ENCODE measurements around the gene PRICKLE2.

Gene PRICKLE2

DNA sequence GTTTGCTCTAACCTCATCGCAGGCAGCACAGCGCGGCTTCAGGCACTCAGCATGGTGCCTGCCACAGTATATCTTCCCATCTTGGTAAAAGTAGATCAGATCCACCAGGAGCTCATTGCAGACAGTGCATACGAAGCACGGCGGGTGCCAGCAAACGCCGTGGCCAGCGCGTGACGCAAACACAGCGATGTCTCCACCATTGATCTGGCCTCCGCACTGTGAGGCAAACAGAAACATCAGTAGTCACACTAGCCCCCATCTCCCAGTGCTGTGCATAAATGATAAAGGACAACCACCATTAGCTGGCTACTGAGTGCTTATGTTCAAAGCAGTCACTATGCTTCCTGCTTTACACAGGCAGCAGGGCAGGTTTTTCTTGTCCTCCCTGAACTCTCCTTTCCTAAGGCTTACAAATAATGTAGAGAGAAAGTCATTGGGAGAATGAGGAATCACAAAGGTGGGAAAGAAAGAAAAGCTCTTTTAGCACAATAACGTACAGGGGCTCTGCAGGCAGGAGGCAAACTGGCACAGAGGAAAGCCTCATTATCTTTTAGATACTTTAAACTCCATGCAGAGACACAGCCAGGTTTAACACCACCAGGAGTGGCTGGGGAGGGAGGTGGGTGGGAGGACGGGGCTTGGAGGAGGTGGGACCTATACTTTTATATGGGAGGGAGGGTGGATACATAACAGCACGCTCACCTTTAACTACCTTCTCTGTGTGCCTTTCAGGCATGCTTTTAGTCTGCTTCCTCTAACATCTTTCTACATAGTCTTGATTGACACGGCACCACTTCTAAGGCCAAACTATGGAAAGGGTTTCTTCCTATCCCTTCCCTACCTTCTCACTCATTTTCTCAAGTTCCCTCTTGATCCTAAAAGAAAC is 67.9 kb downstream of the PRICKLE2 start:
- DNase-seq (ENCODE audit: low spot score), result no peak

DNA sequence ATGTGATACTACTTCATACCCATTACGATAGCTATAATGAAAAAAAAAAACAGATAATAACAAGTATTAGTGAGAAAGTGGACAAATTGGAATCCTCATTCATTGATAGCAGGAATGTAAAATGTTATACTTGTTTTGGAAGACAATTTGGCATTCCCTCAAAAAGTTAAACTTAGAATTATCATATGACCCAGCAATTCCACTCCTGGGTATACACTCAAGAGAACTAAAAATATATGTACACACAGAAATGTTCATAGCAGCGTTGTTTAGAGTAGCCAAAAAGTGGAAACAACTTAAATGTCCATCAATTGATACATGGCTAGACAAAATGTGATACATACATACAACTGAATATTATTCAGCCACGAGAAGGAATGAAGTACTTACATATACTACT is 69.9 kb downstream of the PRICKLE2 start:
- no peak for DNase-seq (ENCODE audit: low spot score)

DNA sequence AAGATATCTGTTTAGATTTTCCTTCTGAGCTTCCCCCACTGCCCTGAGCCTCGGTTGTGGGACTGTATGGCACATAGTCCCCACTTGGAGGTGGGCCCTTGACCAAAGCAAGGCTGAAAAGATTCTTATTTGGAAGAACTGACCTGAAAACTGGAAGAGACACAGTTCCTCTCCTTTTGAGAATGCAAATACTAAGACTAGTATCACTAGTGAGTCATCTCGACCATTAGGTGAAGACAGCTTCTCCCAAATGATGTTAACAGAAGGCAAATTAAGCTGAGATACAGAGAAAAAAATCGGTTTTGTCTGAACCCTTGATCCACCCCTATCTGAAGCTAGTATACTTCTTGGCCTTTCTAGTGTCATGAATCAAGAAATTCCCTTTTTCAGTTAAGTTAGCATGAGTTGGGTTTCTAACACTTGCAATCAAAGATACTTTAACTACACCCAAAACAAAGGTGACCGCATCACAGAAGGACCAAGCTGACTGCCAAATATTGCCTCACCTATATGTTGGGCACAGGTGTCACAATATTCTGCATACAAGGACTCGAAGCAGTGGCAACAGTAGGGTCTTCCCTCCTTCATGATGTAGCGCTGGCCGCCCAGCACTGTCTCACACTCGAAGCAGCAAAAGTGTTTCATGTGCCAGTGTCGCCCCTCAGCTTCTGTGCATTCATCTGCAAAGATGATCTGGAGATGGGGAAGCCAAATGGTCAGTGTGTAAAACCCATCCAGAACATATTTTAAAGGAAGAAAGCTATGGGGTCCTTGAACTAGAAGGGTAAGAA is 72.4 kb downstream of the PRICKLE2 start:
- no peak for DNase-seq (ENCODE audit: low spot score)

DNA sequence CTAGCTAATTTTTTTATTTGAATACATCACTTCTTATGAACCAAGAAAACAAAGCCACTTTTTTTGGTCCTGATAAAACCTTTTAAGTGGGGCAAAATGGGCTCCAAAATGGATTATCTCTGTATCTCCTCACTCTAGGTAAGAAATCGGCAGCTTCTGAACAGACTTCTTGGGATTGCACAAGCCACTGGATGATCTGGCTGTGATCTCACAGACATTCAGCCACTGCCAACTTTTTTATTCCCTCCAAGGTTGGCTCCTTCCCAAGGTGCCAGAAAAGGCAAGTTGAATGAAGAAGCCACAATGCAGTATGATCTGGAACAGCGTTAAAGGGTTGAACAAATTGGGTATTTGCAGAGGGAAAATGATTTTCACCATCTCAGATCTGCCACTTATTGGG is 73.2 kb downstream of the PRICKLE2 start:
- no peak for DNase-seq (ENCODE audit: low spot score)

DNA sequence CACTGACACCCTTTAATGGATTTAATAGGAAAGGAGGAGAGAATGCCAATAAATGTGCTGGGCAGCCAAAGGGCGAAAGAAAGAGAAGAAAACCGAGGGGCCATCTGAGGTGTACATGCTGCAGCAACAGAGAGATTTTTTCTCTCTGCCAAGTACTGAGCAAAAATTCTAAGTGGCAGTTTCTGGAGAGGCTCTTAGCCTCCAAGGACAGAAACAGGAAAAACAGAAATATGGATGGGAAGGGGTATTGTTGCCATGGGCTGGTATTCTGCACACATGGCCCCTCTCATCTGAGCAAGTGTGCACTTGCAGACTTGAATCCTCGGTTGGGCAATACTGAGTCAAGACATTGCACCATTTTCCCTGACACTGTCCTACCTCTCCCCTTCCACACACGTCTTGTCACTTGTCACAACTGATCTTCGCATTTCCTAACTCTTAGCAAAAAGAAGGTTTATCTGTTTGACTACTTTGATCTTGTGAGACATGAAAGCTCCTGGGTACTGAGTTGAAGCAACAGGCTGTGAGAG is 73.9 kb downstream of the PRICKLE2 start:
- DNase-seq (ENCODE audit: low spot score), result no peak

DNA sequence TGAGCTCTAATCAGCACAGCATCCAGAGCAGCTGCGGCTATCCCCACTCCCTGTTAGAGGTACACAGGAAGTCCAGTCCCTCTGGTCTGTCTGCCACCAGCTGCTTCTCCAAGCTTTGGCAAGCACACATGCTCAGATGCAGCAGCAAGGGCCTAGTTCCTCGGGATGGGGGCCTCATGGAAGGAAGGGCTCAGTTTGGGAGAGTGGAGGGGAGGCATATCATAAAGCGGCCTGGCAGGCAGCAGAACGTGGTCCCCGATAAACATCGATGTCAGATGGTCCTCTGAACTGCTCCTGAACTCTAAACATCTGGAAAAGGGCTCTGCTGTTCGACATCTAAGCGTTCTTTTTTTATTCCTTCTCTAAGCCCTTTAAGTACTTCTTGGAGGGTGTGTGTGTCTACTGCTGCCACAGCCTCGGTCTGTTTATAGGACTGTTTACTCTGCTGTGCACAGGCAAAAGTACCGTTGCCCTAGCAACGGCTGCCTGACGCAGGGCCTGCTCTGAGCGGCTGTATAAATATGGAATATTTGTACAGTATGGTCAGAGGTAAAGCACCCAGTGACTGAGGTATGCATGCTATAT is 74.6 kb downstream of the PRICKLE2 start:
- DNase-seq (ENCODE audit: low spot score), result peak; percentile 74

DNA sequence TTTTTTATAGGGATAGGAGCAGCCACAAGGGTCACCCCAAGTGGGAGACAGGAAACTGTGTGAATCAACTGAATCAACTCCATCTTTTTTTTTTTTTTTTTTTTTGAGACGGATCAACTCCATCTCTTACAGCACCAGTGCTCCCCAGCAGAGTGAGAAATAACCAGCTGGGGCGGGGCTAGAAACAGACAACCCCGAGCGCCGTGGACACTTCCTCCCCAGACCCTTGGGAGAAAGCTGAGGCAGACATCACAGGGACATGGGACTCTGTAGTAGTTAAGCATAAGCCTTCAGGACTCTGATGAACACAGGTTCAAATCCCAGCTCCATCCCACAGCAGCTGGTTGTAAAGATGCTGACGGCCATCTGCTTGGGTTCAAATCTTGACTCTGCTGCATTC is 75.4 kb downstream of the PRICKLE2 start:
- DNase-seq (ENCODE audit: low spot score), result no peak

DNA sequence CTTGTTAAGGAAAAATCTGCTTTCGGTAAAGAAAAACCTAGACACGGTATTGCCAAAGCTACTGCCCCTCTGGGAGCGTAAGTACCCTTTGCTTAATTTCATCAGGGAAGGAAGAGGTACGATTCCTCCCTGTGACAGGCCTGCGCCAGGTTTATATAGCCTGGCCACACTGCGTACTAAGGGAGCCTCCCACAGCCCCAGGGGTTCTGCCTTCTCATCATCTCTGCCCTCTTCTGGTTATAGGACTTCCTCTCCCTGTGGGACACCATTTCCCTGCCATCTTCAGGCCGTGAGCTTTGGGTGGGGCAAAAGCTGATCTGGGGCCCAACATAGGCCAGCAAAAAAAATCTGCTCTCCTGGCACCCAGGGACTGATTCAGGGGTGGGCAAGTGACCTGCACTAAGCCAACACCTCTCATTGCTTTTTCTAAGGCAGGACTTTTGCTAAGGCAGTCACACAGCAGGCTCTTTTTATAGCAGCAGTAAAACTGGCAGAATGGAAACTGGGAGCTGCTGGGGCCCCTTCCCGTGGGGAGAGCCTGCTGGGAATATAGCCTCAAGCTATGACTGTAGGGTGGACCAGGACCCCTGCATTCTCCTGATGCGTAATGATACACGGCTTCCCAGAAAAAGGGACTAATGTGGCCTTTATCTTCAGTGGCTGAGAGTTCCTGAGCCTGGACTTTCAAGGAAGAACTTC is 76.2 kb downstream of the PRICKLE2 start:
- no peak for DNase-seq (ENCODE audit: low spot score)

DNA sequence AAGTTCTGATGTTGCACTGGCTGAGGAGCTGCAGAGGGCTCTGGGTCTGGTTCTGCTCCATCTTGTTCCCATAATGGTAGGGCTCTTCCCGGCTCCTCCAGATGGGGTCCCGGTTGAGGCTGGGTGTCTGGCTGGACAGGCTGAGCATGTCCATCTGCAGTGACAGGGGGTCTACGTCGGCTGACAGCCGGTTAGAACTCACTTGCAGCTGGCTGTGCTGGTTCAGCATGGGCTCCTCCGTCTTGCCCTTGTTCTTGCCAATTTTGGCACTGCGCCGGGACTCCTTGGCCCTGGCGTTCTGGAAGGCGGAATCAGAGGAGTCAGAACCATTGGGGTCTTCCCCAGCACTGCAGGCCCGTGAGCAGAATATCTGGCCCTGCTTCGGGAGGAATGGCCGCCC is 78.1 kb downstream of the PRICKLE2 start:
- DNase-seq (ENCODE audit: low spot score), result no peak

DNA sequence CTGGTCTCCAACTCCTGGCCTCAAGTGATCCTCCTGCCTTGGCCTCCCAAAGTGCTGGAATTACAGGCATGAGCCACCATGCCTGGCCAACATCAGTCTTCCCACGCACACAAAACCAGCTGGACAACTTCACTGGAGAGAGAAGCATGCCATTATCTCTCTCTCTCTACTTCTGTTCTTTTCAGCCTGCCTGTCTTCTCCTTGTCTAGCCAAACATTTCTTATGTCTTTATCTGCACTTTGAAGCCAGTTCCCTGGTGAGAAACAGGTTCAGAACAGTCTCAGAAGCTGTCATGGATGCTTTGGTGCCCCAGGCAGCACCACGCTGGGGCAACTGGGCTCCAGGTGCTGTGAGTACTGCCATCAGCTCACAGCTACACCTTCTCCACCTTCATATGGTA is 79.8 kb downstream of the PRICKLE2 start:
- DNase-seq (ENCODE audit: low spot score), result no peak

DNA sequence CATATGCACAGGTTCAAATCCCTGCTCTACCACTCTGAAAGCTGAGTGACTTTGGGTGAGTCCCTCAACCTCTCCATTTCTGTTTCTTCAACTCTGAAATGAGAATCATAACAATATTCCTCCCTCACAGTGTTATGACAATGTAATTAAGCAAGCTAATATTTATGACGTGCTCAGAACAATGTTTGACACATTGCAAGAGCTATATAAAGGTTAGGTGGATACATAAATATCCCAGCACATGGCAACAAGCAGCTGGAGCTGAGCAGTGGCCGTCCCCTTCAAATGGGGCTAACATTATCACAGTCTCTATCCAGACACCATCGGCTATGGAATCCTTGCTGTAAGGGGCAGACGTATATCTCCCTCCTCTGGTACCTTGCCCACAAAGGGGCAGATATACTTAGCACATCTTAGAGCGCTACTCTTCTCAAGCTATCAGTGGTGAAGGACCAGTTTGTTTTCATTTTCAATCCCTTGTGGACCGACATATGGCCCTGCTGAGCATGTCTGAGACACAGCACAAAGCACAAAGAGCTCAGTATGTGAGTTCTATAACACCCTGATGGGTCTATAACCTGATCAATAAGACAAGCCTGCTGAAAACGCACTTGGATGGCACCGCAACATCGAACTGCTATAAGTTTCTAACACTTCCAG is 80.9 kb downstream of the PRICKLE2 start:
- no peak for DNase-seq (ENCODE audit: low spot score)

DNA sequence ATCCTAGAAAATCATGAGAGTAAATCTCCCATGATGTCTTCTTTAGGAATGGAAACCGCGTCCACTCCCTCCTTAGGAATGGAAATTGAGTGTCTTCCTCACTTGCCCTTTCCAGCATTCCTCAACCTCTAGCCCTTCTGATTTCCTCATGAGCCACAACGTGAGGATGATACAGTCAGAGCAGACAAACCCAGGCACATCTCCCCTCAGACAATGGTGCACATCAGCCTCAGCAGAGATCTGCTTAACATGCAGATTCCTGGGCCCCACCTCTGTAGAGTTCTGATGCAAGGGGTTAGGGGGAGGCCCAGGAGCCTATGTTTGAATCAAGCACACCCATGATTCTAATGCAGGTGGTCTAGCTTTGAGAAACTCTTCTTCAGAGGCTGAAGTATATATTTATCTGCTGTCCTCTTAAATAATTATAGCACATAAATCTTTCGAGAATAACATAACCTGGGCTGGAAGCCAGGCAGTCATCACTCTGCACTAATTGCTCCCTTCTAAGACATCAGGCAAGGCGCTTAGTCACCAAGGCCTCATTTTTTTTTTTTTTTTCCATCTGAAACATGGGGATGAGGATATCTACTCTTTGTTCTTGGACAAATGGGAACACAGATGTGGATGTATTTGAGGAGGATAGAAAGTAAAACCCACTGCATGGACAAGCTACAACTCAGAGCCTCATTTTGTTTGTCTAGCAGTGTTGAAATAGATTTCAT is 81.7 kb downstream of the PRICKLE2 start:
- DNase-seq (ENCODE audit: low spot score), result peak; percentile 29

DNA sequence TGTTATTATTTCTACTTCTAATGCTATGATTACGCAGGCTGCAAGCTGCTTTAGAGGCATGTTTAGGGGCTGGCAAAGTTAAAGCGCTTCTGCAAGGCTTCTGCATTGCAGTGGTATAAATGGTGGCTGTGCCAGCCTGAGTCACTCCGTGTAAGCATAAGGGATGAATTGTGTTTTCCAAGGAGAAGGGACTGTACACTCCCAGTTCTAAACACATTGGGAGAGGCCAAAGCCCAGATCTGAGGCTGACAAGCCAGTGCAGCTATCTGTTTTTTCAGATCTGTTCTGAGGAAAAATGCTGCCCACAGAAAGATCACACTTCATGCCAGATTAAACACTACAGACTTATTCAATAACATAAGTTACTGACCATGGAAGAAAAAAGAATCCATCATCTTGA is 83.8 kb downstream of the PRICKLE2 start:
- DNase-seq (ENCODE audit: low spot score), result no peak

DNA sequence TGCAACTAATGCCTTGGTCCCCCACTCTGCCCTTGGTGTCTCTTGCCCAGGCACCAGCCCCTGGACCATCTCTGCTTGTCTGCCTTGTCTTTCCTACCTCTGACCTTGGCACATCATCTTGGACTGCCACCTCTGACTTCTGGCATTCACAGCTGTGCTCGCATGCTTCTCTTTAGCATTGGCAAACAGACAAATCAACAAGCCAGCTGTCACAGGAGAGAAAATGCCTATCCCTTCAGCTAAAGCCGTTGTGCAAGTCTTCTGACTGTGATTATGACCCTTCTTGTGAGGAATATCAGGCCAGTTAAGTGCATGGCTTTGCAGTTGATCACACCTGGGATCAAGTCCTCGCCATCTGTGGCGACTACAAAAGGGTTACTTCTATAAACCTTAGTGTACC is 84.6 kb downstream of the PRICKLE2 start:
- DNase-seq (ENCODE audit: low spot score), result no peak

DNA sequence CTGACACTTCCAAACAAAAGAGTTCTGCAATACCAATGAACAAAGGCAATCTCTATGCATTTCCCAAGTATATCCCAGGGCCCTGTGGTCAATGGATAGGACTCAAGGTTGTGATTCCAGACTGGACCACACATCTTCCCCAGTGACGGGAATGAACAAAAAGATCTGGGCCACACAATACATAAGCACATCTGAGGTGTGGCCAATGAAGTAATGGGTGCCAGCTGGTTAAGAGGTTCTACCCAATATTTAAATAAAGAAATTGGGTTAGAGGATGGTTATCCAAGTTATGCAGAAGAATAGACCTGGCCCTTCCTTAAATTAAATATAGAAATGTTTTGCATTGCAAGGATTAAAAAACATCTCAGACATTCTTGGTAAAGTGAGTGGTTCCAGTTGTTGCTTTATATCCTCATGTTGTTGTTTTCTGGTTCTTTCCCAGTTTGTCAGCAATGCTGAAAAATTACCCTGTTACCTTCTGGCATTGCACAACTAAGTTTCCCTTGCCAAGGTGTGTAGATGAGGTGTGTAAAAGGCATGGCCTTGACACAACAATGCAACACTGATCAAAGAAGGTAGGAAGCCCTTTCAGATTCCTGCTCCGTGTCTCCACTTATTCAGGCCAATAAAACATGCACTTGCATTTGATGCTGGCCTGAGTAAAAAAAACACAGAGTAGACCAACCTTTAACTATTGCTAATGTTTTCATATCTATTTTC is 86.5 kb downstream of the PRICKLE2 start:
- DNase-seq (ENCODE audit: low spot score), result no peak

DNA sequence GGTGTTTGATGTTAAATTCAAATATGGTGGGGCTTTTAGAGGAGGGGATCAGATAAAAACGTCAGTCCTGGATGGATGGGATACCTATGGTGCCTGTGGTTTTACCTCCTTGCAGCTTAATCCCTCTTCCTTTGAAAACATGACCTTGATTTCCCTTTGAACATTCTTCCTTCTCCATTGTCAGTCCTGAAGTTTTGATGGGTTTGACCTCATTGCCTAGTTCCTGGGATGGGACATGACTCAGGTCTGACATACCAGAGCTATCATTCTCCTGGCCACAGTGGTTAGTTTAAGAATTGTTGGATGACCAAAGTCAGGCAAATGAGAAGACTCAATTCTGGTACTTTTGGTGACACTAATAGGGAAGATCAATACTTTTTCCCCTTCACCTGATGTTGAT is 87.2 kb downstream of the PRICKLE2 start:
- DNase-seq (ENCODE audit: low spot score), result peak; percentile 10

DNA sequence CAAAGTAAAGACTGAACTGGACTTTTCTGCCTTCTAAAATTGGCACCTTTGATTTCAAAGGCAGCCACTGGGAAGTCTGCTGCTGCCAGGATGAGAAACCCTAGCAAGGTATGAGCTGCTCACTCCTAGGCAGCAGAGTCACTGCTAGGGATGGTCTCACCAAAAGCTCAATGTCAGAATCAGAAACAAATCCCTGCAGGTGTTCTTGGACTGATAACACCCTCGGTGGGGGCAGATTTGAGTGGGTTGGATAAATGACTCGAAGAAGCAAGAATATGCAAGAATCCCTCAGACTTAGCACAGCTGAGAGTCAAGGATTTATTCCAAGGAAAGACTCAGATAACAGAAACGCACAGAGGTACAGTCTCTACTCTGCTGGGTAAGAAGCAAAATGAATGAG is 90.4 kb downstream of the PRICKLE2 start:
- no peak for DNase-seq (ENCODE audit: low spot score)

DNA sequence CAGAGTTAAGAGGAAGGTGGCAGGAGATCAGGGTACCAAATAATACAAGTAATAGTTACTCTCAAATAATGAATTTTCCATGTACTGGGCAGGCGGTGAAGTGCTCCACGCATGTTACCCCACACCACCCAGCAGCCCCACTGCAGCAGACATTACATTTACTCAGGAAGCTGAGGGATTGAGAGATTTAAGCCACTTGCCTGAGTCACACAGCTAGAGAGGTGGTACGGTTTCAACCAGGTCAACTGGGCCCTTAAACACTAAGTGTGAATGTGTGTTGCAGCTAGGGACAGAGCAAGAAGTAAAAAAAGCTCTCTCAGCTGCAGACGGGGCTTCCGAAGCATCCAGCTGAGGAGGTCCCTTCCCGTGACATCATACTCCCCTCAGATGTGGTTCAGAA is 91.3 kb downstream of the PRICKLE2 start:
- no peak for DNase-seq (ENCODE audit: low spot score)

DNA sequence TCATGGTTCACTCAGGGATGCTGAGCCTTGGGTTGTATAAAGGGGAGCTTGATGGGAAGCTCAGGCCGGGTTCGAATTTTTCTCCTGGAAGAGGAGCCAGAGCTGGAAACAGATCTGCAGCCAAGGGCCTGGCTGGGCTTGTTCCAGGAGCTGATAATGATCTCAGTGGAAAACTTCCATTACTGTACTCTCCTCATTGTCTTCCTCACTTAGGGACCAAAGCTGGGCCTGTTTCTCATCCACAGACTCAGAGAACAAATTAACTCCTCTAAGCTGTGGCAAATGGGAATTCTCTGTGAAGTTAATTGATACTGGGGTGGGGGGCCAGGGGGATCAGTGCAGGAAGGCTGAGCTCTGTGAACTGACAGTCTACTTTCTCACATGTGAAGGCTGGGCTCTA is 92.0 kb downstream of the PRICKLE2 start:
- DNase-seq (ENCODE audit: low spot score), result no peak

Measured in hepatic stellate cell (primary cell).